Measurements from ENCODE around the gene IDE. TPM values are rescaled to one million over a fixed set of nuclear protein-coding genes. Genes with fewer than 3 reads are reported as not detected.
"Not testable (repeated sequence)": the region's sequence is repeated elsewhere in the genome, so short reads cannot be mapped to it uniquely, and the experiment has no call there.

IDE gene
- polyA plus RNA-seq, 2 donors = 10.2 to 11.6 TPM

GRCh38 chr10:92590623-92591549 is 17.0 kb upstream of the IDE start:
- Histone ChIP-seq H3K4me3 (ENCODE audit: low read depth in 1 of 2, low read length in 2 of 2) (peak overlapping the region in 1 of 2 donors; percentile 82), H3K27ac (ENCODE audit: low read depth in 2 of 2, low read length in 1 of 2) (peak overlapping the region; percentile 94 to 96), H3K36me3 (ENCODE audit: control insufficient read depth in 2 of 2, insufficient read depth in 2 of 2, low read length in 1 of 2) (no peaks in the 10 kb centered on the region), H3K4me1 (ENCODE audit: control insufficient read depth in 2 of 2, insufficient read depth in 2 of 2, low read length in 1 of 2) (no peaks in the 10 kb centered on the region), H3K9me3 (ENCODE audit: control insufficient read depth in 2 of 2, insufficient read depth in 1 of 2, low read depth in 1 of 2, low read length in 1 of 2) (no peaks in the 10 kb centered on the region), H3K27me3 (ENCODE audit: control insufficient read depth in 1 of 2, insufficient read depth in 2 of 2, low read length in 2 of 2) (no peaks in the 10 kb centered on the region)
- WGBS, 2 donors = 45 to 49% methylated on average over 19 of the region's 19 CpGs

DNA sequence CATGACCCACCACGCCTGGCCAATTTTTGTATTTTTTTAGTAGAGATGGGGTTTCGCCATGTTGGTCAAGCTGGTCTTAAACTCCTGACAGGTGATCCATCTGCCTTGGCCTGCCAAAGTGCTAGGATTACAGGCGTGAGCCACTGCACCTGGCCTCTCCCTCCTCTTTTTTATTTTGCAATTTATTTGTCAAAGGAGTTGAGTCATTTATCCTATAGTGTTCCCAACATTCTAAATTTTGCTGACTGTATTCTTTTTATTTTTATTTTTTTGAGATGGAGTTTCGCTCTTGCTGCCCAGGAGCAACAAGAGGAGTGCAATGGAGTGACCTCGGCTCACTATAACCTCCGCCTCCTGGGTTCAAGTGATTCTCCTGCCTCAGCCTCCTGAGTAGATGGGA is 8.5 kb upstream of the IDE start:
- H3K4me3 ChIP-seq (ENCODE audit: low read depth in 1 of 2, low read length in 2 of 2); H3K27me3 ChIP-seq (ENCODE audit: control insufficient read depth in 1 of 2, insufficient read depth in 2 of 2, low read length in 2 of 2); H3K9me3 ChIP-seq (ENCODE audit: control insufficient read depth in 2 of 2, insufficient read depth in 1 of 2, low read depth in 1 of 2, low read length in 1 of 2); H3K36me3 ChIP-seq (ENCODE audit: control insufficient read depth in 2 of 2, insufficient read depth in 2 of 2, low read length in 1 of 2); H3K27ac ChIP-seq (ENCODE audit: low read depth in 2 of 2, low read length in 1 of 2); H3K4me1 ChIP-seq (ENCODE audit: control insufficient read depth in 2 of 2, insufficient read depth in 2 of 2, low read length in 1 of 2): not testable (repeated sequence)
- 82 to 91% methylated on average over 6 of the region's 6 CpGs for WGBS, 2 donors

- Histone ChIP-seq H3K27me3 (ENCODE audit: control insufficient read depth in 1 of 2, insufficient read depth in 2 of 2, low read length in 2 of 2) (no peaks in the 10 kb centered on the region), H3K9me3 (ENCODE audit: control insufficient read depth in 2 of 2, insufficient read depth in 1 of 2, low read depth in 1 of 2, low read length in 1 of 2) (no peaks in the 10 kb centered on the region), H3K4me1 (ENCODE audit: control insufficient read depth in 2 of 2, insufficient read depth in 2 of 2, low read length in 1 of 2) (peaks cover 0 to 3% of the 10 kb centered on the region in 2 donors), H3K4me3 (ENCODE audit: low read depth in 1 of 2, low read length in 2 of 2) (no peak overlapping the region), H3K36me3 (ENCODE audit: control insufficient read depth in 2 of 2, insufficient read depth in 2 of 2, low read length in 1 of 2) (no peaks in the 10 kb centered on the region), H3K27ac (ENCODE audit: low read depth in 2 of 2, low read length in 1 of 2) (no peak overlapping the region)
These were observed 2.1 kb upstream of the IDE start for GRCh38 chr10:92575961-92576360.

DNA sequence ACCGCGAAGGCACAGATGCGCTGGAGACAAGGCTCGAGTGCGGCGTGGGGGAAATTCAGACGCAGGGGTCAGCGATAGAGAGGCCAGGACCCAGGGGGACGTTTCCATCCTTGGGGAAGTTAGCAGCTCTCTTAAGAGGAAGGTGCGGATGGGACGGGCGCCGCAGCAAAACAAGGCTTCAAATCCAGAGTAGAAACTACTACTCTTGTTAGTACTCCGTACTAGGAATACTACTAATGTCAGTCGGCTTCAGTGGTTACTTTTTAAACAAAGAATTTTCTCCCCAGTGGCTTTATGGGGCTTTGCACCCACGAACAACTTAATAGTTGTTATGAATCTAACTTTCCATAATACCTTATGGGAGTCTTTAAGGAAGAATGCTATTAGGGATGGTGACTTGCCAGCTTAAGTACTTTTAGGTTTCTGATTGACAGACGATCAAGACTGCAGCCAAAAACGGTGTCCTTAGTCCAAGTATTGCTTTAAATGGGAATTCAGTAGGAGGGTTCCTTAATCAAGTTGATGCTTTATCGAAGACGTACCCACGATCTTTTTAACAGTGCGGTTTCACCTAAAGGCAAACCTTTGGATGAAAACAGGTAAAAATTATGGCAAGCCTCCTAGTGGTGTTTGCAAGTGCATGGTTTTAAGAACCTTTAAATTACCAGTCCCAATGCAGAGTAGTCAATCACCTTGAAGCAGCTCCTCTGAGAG is 812 bp upstream of the IDE start:
- Histone ChIP-seq H3K9me3 (ENCODE audit: control insufficient read depth in 2 of 2, insufficient read depth in 1 of 2, low read depth in 1 of 2, low read length in 1 of 2) (no peaks in the 10 kb centered on the region), H3K4me3 (ENCODE audit: low read depth in 1 of 2, low read length in 2 of 2) (peak overlapping the region; percentile 62 to 77), H3K4me1 (ENCODE audit: control insufficient read depth in 2 of 2, insufficient read depth in 2 of 2, low read length in 1 of 2) (peaks cover 0 to 3% of the 10 kb centered on the region in 2 donors), H3K27me3 (ENCODE audit: control insufficient read depth in 1 of 2, insufficient read depth in 2 of 2, low read length in 2 of 2) (no peaks in the 10 kb centered on the region), H3K27ac (ENCODE audit: low read depth in 2 of 2, low read length in 1 of 2) (peak overlapping the region; percentile 91 to 96), H3K36me3 (ENCODE audit: control insufficient read depth in 2 of 2, insufficient read depth in 2 of 2, low read length in 1 of 2) (no peaks in the 10 kb centered on the region)
- WGBS, 2 donors = 5% methylated on average over 22 of the region's 22 CpGs

- peak overlapping the region; percentile 91 to 96 for H3K27ac ChIP-seq (ENCODE audit: low read depth in 2 of 2, low read length in 1 of 2)
- no peaks in the 10 kb centered on the region for H3K36me3 ChIP-seq (ENCODE audit: control insufficient read depth in 2 of 2, insufficient read depth in 2 of 2, low read length in 1 of 2)
- H3K4me3 ChIP-seq (ENCODE audit: low read depth in 1 of 2, low read length in 2 of 2) = peak overlapping the region; percentile 62 to 77
- H3K4me1 ChIP-seq (ENCODE audit: control insufficient read depth in 2 of 2, insufficient read depth in 2 of 2, low read length in 1 of 2) = peaks cover 0 to 3% of the 10 kb centered on the region in 2 donors
- WGBS, 2 donors = 1% methylated on average over 56 of the region's 56 CpGs
- no peaks in the 10 kb centered on the region for H3K27me3 ChIP-seq (ENCODE audit: control insufficient read depth in 1 of 2, insufficient read depth in 2 of 2, low read length in 2 of 2)
- no peaks in the 10 kb centered on the region for H3K9me3 ChIP-seq (ENCODE audit: control insufficient read depth in 2 of 2, insufficient read depth in 1 of 2, low read depth in 1 of 2, low read length in 1 of 2)
These were observed 649 bp downstream of the IDE start for GRCh38 chr10:92573091-92573797.

DNA sequence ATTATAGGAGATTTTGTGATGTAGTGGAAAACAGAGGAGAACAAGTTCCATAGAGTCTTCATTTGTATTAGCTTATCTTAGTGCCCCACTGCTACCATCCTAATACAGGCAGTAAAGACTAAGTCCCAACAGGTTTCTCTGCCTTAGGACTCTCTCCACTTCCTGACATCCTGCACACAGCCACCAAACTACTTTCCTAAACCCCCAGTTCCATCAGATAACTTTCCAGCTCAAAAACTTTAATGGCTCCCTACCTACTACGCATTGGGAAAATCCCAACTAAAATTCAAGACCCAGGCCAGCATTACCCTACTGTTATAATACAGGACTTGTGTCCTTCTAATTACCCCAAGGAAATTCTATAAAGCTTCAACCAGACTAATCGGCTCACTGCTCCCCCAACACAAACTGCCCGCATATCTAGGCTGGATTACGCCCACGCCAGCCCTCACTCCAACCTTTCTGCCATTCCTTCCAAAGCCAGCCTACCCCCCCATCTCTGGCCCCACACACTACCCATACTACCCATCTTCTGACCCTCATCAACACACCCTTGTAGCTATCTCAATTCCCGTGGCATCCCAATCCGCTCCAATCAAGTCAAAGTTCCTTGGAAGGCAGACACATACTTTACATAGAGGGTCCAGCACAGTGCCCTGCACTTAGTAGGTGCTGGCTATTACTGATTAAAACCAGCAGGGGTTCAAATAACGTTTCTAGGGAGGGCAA is 1.4 kb downstream of the IDE start:
- peak overlapping the region; percentile 62 to 77 for H3K4me3 ChIP-seq (ENCODE audit: low read depth in 1 of 2, low read length in 2 of 2)
- H3K4me1 ChIP-seq (ENCODE audit: control insufficient read depth in 2 of 2, insufficient read depth in 2 of 2, low read length in 1 of 2) = peaks cover 0 to 3% of the 10 kb centered on the region in 2 donors
- no peaks in the 10 kb centered on the region for H3K9me3 ChIP-seq (ENCODE audit: control insufficient read depth in 2 of 2, insufficient read depth in 1 of 2, low read depth in 1 of 2, low read length in 1 of 2)
- no peaks in the 10 kb centered on the region for H3K27me3 ChIP-seq (ENCODE audit: control insufficient read depth in 1 of 2, insufficient read depth in 2 of 2, low read length in 2 of 2)
- peak overlapping the region; percentile 91 to 96 for H3K27ac ChIP-seq (ENCODE audit: low read depth in 2 of 2, low read length in 1 of 2)
- no peaks in the 10 kb centered on the region for H3K36me3 ChIP-seq (ENCODE audit: control insufficient read depth in 2 of 2, insufficient read depth in 2 of 2, low read length in 1 of 2)
- 51 to 54% methylated on average over 8 of the region's 8 CpGs for whole genome bisulfite sequencing, 2 donors

DNA sequence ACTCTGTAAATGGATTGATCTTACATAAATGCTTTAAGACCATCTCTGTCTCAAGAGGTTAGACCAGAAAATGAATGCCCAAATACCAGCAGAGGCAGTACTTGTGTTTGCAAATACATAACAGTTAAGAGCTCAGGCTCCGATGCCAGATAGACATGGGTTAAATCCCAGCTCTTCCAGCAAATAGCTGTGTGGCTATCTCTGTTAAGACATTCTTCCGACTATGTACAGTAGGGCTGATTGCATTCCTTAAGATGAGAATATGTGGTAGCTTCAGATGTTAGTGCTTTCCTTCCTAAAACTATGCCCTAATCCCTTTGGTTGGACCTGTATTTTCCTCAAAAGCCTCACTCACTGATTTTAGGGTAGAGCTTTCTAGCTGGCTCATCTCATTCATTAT is 2.2 kb downstream of the IDE start:
- H3K9me3 ChIP-seq (ENCODE audit: control insufficient read depth in 2 of 2, insufficient read depth in 1 of 2, low read depth in 1 of 2, low read length in 1 of 2) = no peaks in the 10 kb centered on the region
- H3K36me3 ChIP-seq (ENCODE audit: control insufficient read depth in 2 of 2, insufficient read depth in 2 of 2, low read length in 1 of 2) = no peaks in the 10 kb centered on the region
- no peaks in the 10 kb centered on the region for H3K27me3 ChIP-seq (ENCODE audit: control insufficient read depth in 1 of 2, insufficient read depth in 2 of 2, low read length in 2 of 2)
- WGBS, 2 donors = 62 to 71% methylated on average over 2 of the region's 2 CpGs
- H3K27ac ChIP-seq (ENCODE audit: low read depth in 2 of 2, low read length in 1 of 2) = no peak overlapping the region
- peaks cover 0 to 6% of the 10 kb centered on the region in 2 donors for H3K4me1 ChIP-seq (ENCODE audit: control insufficient read depth in 2 of 2, insufficient read depth in 2 of 2, low read length in 1 of 2)
- H3K4me3 ChIP-seq (ENCODE audit: low read depth in 1 of 2, low read length in 2 of 2) = no peak overlapping the region

DNA sequence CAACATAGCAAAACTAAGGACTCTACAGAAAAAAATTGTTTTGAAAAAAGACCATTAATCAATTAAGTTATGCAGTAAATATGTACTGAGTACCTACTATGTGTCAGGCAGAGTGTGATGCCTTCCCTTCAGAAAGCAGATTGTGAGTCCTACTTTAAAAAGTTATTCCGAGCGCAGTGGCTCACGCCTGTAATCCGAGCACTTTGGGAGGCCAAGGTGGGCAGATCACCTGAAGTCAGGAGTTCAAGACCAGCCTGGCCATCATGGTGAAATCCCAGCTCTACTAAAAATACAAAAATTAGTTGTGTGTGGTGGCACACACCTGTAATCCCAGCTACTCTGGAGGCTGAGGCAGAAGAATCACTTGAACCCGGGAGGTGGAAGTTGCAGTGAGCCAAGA is 4.2 kb downstream of the IDE start:
- WGBS, 2 donors = 97% methylated on average over 5 of the region's 5 CpGs
- not testable (repeated sequence) for H3K4me1 ChIP-seq (ENCODE audit: control insufficient read depth in 2 of 2, insufficient read depth in 2 of 2, low read length in 1 of 2); H3K9me3 ChIP-seq (ENCODE audit: control insufficient read depth in 2 of 2, insufficient read depth in 1 of 2, low read depth in 1 of 2, low read length in 1 of 2); H3K27me3 ChIP-seq (ENCODE audit: control insufficient read depth in 1 of 2, insufficient read depth in 2 of 2, low read length in 2 of 2); H3K27ac ChIP-seq (ENCODE audit: low read depth in 2 of 2, low read length in 1 of 2); H3K4me3 ChIP-seq (ENCODE audit: low read depth in 1 of 2, low read length in 2 of 2); H3K36me3 ChIP-seq (ENCODE audit: control insufficient read depth in 2 of 2, insufficient read depth in 2 of 2, low read length in 1 of 2)

- H3K27me3 ChIP-seq (ENCODE audit: control insufficient read depth in 1 of 2, insufficient read depth in 2 of 2, low read length in 2 of 2) = no peaks in the 10 kb centered on the region
- H3K36me3 ChIP-seq (ENCODE audit: control insufficient read depth in 2 of 2, insufficient read depth in 2 of 2, low read length in 1 of 2) = no peaks in the 10 kb centered on the region
- H3K4me3 ChIP-seq (ENCODE audit: low read depth in 1 of 2, low read length in 2 of 2) = no peak overlapping the region
- H3K9me3 ChIP-seq (ENCODE audit: control insufficient read depth in 2 of 2, insufficient read depth in 1 of 2, low read depth in 1 of 2, low read length in 1 of 2) = no peaks in the 10 kb centered on the region
- 69 to 75% methylated on average over 2 of the region's 2 CpGs for WGBS, 2 donors
- H3K4me1 ChIP-seq (ENCODE audit: control insufficient read depth in 2 of 2, insufficient read depth in 2 of 2, low read length in 1 of 2) = peaks cover 0 to 6% of the 10 kb centered on the region in 2 donors
- no peak overlapping the region for H3K27ac ChIP-seq (ENCODE audit: low read depth in 2 of 2, low read length in 1 of 2)
These were observed 4.8 kb downstream of the IDE start for GRCh38 chr10:92569071-92569470.

Measured in esophagus (tissue), 2 donors.